Measurements from ENCODE around the gene RNF114.
"Not testable (repeated sequence)": the region's sequence is repeated elsewhere in the genome, so short reads cannot be mapped to it uniquely, and the experiment has no call there.

RNF114 gene

DNA sequence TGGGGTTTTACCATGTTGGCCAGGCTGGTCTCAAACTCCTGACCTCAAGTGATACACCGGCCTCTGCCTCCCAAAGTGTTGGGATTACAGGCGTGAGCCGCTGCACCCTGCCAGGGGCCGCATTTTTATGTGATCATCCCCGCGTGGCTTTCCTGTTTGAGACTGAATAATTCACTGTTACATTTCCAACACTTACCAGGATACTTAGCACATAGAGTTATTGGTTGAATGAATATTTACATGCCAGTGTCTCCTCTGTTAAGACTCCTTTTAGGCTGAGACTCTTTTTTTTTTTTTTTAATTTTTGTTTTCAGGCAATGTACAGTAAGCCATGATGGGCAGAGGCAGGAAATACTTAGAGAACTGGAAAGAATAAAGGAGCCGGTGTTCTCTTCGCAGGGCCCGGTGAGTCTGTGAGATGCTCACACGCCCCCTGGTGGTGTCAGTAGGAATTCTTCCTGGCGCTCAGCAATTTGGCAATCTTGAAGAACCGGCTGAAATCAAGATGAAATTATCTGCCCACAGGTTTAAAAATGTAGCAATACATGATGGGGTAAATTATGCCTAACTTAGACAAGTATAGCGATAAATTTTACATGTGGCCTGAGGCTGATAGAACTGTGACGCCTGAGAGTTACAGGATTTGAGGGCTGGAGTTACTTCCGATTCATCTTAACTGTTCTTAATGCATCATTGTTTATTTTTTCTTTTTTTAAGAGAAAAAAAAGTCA lies 7.6 kb upstream of the RNF114 start:
- DNase-seq (ENCODE audit: low read depth, low spot score), result no peak

DNA sequence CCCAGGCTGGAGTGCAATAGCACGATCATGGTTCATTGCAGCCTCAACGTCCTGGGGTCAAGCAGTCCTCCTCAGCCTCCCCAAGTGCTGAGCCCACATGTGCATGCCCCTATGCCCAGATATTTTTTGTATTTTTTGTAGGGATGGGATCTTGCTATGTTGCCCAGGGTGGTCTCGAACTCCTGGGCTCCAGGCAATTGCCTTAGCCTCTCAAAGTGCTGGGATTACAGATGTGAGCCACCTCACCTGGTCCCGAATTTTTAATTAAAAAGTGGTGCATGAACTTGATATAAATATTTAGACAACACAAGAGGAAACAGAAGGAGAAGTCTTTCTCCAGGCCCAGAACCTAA lies 7.1 kb upstream of the RNF114 start:
- no peak for DNase-seq (ENCODE audit: low read depth, low spot score)

DNA sequence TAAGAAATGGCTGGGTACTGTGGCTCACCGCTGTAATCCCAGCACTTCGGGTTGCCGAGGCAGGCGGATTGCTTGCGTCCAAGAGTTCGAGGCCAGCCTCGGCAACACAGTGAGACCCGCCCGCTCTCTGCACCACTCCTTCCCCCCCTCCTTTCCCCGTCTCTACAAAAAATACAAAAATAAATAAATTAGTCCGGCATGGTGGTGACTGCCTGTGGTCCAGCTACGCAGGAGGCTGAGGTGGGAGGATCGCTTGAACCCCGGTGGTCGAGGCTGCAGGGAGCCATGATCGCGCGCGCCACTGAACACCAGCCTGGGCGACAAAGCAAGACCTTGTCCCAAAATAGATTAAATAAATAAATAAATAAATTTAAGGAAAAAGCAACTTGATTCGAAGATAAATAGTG lies 448 bp upstream of the RNF114 start:
- no peak for DNase-seq (ENCODE audit: low read depth, low spot score)

DNA sequence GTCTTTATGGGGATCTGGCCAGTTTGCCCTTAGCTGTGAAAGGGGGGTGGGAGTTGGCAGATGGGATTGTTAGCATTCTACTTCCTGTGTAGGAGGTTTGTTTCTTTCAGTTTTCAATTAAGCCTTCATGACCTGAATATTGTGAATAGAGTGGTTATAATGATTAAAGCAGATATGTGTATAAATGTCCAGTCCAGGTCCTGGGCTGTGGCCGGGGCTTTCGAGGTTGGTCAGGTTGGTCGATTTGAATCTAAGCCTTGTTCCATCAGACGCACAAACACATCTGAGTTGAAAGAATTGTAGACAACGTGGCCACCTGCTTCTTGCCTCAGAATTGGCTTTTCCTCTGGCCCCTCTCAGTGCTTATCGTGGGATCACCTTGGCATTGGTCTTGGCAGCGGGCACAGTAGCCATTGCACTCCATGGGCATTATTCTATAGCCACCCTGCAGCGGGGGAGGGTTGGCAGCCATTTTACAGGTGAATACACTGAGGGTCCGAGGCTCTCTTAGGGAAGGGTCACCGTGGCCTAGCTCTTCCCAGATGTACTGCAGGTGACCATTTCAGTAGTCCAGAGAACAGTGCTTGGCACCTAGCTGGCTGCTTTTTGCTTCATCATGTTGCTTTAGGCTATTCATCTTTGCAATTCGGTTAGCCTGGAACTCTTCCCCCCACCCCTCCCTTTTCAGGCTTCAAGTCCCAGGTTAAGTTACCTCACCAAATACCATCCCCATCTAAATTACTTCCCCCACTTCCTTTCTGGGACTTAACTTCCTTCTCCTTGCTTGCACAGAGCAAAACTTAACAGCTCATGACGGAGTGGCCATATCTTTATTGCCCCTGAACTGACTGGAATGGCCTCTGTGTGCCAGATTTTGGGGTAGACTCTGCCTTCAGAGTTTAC lies 1.1 kb downstream of the RNF114 start:
- no peak for DNase-seq (ENCODE audit: low read depth, low spot score)

DNA sequence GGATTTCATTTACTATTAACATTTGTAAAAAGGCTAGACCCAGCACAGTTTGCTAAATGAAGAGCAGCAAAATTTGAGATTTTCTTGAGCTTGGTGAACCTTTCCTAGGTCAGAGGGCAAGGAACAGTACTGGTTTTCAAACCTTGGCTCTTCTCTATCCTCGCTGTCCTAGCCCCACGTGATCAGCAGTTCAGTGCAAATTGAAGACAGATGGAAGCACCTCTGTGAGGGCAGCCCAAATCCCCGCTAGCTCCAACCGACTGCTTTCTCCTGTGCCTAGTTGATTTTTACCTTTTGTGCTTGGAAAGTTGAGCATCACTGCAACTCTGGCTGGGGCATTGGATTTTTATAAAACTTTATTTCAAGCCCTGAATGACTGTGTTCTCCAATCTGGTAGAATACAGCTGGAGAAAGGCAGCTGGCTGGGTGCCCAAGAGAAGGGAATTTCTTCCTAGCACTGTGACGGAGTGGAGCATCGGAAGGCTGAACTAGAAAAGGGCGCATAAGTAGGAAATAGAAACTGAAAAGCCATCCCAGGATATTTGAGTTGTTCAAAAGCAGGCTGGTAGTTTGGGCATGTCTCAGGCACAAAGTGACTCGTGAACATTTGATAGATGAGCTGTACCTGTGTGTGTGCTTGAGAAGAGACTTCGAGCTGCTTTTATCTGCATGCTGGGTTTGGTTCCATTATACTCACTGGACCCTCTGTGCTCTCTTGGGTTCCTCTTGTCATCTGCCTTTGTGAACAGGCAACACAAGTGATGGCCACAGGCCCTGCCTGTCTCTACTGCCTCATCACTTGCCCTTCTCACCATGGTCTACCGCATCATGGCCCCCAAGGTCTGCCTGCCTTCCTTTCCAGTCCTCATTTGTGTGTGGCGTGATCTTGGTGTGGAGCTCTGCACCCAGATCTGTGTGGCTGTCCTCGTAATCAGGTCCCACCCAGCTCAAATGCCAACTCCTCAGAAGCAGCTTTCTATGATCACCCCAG lies 2.3 kb downstream of the RNF114 start:
- no peak for DNase-seq (ENCODE audit: low read depth, low spot score)

DNA sequence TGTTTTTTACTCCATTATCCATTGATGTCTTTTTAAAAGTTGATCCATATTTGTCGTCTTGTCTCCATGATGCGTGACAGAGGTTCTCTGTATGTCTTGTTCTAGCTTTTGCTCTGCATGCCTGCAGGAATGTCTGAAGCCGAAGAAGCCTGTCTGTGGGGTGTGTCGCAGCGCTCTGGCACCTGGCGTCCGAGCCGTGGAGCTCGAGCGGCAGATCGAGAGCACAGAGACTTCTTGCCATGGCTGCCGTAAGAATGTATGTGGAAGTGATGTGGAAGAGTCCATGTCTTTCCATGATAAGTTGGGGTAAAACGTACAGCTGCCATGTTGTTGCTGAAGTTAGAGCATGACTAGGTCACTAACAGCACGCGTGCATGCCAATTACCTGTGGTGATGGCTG lies 5.3 kb downstream of the RNF114 start:
- DNase-seq (ENCODE audit: low read depth, low spot score), result no peak

DNA sequence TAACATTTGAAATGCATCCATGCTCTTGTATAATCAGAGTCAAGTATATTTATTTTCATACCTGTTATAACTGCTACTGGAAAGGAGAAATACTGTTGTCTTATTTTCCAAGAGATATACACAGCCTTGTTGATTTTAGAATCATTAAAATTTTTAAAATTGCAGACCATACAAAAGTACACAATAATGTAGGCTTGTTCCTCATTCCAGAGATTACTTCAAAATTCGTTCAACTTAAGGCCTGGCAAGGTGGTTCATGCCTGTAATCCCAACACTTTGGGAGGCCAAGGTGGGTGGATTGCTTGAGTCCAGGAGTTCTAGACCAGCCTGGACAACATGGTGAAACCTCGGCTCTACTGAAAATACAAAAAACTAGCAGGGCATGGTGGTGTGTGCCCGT lies 6.1 kb downstream of the RNF114 start:
- DNase-seq (ENCODE audit: low read depth, low spot score), result no peak

DNA sequence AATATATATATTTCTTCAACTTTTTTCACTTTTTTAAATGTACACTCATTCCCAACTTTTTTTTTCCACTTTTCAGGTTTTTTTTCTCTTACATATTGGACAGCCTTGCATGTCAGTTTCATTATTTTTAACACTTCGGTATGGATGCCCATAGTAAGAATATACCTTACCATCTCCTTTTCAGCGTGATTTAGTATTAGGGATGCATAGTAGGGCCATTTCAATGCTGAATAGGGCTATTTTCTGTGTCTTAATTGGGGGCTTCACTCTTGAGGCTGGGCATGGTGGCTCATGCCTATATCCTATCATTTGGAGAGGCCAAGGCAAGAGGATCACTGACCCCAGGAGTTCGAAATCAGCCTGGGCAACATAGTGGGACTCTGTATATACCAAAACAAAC lies 6.7 kb downstream of the RNF114 start:
- no peak for DNase-seq (ENCODE audit: low read depth, low spot score)

DNA sequence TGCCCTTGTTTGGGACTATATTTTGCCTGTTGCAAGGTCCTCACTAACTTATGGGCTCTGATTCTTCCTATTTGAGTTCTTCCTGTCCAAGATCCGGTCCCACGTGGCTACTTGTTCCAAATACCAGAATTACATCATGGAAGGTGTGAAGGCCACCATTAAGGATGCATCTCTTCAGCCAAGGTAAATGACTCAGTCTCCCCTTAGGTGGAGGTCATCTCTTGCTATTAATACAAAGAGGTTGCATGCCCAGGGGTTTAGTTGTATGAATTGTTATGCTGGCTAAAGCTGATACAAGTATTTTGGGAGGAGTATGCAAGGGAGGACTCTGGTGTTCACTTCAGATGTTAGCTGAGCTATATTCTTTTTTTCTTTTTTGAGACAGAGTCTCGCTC lies 9.1 kb downstream of the RNF114 start:
- no peak for DNase-seq (ENCODE audit: low read depth, low spot score)

DNA sequence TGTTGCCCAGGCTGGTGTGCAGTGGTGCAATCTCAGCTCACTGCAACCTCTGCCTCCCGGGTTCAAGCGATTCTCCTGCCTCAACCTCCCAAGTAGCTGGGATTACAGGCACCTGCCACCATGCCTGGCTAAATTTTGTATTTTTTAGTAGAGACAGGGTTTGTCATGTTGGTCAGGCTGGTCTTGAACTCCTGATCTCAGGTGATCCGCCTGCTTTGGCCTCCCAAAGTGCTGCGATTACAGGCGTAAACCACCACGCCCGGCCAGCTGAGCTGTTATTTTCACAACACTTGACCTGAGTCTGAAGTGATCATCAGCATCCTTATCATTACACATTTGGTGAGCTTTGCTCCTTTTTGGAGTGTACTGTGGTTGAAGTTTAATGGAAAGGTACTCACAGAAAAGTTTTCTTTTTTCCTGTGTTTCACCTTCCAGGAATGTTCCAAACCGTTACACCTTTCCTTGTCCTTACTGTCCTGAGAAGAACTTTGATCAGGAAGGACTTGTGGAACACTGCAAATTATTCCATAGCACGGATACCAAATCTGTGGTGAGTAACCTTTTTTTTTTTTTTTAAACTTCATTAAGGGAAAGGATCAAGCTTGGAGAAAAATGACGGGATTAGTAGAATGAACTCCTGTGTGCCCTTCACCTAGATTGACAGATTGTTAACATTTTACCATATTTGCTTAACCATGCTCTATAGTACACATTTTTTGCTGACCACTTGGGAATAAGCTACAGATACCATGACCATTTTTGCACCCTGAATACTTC lies 9.7 kb downstream of the RNF114 start:
- no peak for DNase-seq (ENCODE audit: low read depth, low spot score)

DNA sequence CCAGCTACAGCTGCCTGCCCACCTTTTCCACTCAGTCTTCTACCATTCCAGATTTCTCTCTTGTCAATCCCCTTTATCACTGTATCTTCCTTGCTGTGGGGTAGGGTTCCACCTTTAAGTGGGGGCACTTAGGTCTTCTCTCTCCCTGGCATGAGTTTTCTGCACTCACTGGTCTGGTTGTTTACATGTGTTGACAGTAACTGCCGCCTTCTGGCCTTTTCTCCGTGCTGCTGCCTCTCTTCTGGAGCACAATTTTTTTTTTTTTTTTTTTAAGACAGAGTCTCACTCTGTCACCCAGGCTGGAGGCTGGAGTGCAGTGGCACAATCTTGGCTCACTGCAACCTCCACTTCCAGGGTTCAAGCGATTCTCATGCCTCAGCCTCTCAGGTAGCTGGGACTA lies 12.0 kb downstream of the RNF114 start:
- no peak for DNase-seq (ENCODE audit: low read depth, low spot score)

DNA sequence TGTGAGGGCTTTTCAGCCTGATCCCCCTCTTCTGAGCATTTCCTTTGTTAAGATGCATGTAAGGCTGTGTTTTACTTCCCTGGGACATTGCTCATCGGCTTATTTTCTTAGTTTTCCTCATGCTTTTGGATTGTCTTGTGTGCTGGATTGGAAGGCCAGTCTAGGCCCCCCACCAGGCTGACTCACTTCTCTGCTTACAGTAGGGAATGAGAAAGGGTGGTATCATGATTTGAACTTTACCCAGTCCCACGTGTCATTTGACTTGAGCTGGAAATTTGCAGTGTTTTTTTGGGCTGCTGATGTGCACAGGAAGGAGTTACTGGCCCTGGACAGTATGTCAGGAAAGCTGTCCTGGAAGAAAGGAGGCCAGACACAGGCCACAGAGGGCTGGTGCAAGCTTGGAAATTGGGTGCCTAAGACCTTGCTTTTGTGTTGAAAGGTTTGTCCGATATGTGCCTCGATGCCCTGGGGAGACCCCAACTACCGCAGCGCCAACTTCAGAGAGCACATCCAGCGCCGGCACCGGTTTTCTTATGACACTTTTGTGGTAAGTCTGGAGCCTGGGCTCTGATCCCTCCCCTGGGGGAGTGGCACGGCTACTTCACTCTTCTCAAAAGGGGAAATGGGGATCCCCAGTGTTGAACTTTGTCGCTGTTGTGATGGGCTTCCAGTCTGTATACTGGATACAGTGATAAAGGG lies 12.8 kb downstream of the RNF114 start:
- no peak for DNase-seq (ENCODE audit: low read depth, low spot score)

DNA sequence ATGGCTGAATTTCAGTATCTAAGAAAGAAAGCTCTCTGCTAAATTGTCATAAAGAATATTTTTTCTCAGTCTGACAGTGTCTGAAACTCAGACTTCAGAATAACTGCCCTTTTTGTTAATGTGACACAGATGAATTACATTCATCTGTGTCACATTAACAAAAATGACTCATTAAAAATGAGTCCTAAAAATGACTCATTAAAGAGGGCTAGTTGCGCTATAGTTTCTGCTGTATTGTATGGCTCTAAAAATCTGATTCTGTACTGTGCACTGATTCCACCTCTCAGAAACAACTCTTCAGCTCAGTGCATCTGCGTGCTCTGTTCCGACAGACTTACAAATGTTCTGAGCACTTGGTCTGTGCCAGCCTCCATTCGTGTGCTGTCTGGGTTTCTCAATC lies 15.0 kb downstream of the RNF114 start:
- DNase-seq (ENCODE audit: low read depth, low spot score), result no peak

DNA sequence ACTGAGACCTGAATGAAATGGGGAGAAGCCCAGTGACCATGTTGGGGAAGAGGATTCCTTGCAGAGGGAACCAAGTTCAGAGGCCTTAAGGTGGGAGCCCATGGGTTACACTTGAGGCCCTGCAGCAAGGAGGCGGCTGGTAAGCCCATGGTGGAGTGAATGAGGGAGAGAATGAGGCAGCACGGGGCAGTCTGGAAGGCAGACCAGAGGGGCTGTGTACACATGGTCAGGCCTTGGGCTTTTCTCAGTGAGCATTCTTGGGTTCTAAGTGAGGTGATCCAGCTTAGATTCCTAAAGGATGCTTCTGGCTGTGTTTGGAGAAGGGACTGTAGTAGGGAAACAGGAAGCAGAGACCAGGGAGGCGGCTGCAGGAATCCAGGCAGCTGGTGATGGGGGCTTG lies 19.0 kb downstream of the RNF114 start:
- no peak for DNase-seq (ENCODE audit: low read depth, low spot score)

DNA sequence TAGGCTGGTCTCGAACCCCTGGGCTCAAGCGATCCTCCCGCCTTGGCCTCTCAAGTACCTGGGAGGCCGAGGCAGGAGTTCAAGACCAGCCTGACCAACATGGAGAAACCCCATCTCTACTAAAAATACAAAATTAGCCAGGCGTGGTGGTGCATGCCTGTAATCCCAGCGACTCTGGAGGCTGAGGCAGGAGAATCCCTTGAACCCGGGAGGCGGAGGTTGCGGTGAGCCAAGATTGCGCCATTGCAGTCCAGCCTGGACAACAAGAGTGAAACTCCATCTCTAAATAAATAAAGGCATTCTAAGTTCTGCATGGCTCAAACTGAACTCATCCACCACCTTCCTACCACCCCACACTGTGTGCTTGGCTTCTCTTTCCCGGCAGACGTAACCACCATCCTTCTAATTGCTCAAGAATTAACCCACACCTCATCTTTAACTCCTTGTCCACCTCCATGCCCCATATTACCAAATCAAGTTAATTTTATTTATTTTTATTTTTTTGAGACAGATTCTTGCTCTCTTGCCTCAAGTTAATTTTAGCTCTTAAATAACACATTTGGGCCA lies 19.7 kb downstream of the RNF114 start:
- DNase-seq (ENCODE audit: low read depth, low spot score), result not testable (repeated sequence)

DNA sequence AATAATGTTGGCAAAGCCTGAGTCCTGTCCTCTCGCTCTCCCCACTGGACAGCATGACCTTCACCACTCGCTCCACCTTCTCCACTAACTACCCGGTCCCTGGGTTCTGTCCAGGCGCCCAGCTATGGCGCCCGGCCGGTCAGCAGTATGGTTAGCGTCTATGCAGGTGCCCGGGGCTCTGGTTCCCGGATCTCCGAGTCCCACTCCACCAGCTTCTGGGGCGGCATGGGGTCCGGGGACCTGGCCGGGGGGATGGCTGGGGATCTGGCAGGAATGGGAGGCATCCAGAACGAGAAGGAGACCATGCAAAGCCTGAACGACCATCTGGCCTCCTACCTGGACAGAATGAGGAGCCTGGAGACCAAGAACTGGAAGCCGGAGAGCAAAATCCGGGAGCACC lies 20.5 kb downstream of the RNF114 start:
- no peak for DNase-seq (ENCODE audit: low read depth, low spot score)

DNA sequence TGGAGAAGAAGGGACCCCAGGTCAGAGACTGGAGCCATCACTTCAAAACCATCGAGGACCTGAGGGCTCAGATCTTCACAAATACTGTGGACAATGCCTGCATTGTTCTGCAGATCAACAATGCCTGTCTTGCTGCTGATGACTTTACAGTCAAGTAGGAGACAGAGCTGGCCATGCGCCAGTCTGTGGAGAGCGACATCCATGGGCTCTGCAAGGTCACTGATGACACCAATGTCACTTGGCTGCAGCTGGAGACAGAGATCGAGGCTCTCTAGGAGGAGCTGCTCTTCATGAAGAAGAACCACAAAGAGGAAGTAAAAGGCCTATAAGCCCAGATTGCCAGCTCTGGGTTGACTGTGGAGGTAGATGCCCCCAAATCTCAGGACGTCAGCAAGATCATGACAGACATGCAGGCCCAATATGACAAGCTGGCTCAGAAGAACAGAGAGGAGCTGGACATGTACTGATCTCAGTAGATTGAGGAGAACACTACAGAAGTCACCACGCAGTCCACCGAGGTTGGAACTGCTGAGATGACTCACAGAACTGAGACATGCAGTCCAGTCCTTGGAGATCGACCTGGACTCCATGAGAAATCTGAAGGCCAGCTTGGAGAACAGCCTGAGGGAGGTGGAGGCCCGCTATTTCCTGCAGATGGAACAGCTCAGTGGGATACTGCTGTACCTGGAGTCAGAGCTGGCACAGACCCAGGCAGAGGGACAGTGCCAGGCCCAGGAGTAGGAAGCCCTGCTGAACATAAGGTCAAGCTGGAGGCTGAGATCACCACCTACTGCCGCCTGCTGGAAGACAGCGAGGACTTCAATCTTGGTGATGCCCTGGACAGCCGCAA lies 21.1 kb downstream of the RNF114 start:
- not testable (repeated sequence) for DNase-seq (ENCODE audit: low read depth, low spot score)

DNA sequence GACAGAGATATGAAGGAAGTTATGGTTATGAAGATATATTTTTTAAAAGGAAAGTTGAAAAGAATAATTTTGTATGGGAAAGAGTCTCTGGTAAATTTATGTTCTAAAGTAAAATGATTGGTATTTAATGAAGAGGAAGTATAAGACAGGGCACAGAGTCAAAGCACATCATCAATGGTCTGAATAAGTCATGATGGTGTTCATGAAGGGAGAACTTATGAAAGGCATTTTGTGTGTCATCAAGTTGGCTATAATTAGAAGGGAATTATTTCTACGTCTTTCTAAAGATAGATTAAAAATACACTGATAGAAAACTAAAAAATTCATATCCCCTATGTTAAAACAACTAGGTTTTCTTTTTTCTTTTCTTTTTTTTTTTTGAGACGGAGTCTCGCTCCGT lies 25.2 kb downstream of the RNF114 start:
- DNase-seq (ENCODE audit: low read depth, low spot score), result no peak
